GM23338 (cell line): Measurements from ENCODE around the gene KAT8. TPM values are rescaled to one million over a fixed set of nuclear protein-coding genes. Genes with fewer than 3 reads are reported as not detected.

Source experiments
- ATAC-seq: fragments of 200-7000 bp; cut with Tn5 transposase; 3 replicates; pipeline ENCODE4 v1.9.1; 2020
- DNase-seq: peaks from one replicate; pipeline ENCODE4 v3.0.0-alpha.2; 2015; ENCODE audit warnings: low spot score
- H2AFZ ChIP-seq: fragments of 200-600 bp; sonication (generic); 2 replicates; pipeline ENCODE4 v1.8.0; 2016; ENCODE audit warnings: antibody characterized with exemption, mild to moderate bottlenecking, moderate library complexity
- H3F3A ChIP-seq: fragments of 200-600 bp; sonication (generic); replicated peaks from 2 replicates; pipeline ENCODE4 v1.8.0; 2017; ENCODE audit warnings: antibody characterized with exemption, mixed run types, low read depth
- H3K27ac ChIP-seq: fragments of 200-600 bp; sonication (generic); 2 replicates; pipeline ENCODE4 v1.6.1; 2016; ENCODE audit warnings: low read depth
- H3K27me3 ChIP-seq: fragments of 200-600 bp; sonication (generic); 2 replicates; pipeline ENCODE4 v1.8.0; 2016; ENCODE audit warnings: mild to moderate bottlenecking, mixed run types, moderate library complexity; ENCODE audit not compliant: insufficient read depth
- H3K36me3 ChIP-seq: fragments of 200-600 bp; sonication (generic); 2 replicates; pipeline ENCODE4 v1.8.0; 2016; ENCODE audit warnings: mild to moderate bottlenecking; ENCODE audit not compliant: insufficient read depth
- H3K4me1 ChIP-seq: fragments of 200-600 bp; sonication (generic); 2 replicates; pipeline ENCODE4 v1.8.0; 2016; ENCODE audit warnings: mild to moderate bottlenecking, moderate library complexity; ENCODE audit not compliant: insufficient read depth
- H3K4me2 ChIP-seq: fragments of 200-600 bp; sonication (generic); 2 replicates; pipeline ENCODE4 v1.7.1; 2017; ENCODE audit warnings: mixed run types
- H3K4me3 ChIP-seq: fragments of 200-600 bp; sonication (generic); 2 replicates; pipeline ENCODE4 v1.6.1; 2016; ENCODE audit warnings: mixed run types
- H3K79me2 ChIP-seq: fragments of 200-600 bp; sonication (generic); replicated peaks from 2 replicates; pipeline ENCODE4 v1.8.0; 2017; ENCODE audit warnings: mild to moderate bottlenecking; ENCODE audit not compliant: insufficient read depth
- H3K9me2 ChIP-seq: fragments of 200-600 bp; sonication (generic); 2 replicates; pipeline ENCODE4 v1.8.0; 2017; ENCODE audit not compliant: insufficient read depth
- H4K20me1 ChIP-seq: fragments of 200-600 bp; sonication (generic); replicated peaks from 2 replicates; pipeline ENCODE4 v1.8.0; 2017; ENCODE audit warnings: mild to moderate bottlenecking; ENCODE audit not compliant: insufficient read depth
- H3K27ac Mint-ChIP-seq: 2 replicates; pipeline ENCODE4 v1.8.0; 2020; ENCODE audit warnings: inconsistent platforms, mild to moderate bottlenecking, moderate library complexity, mixed read lengths
- H3K27me3 Mint-ChIP-seq: 3 replicates; pipeline ENCODE4 v1.8.0; 2022; ENCODE audit warnings: low read depth, mild to moderate bottlenecking, moderate library complexity, mixed read lengths, inconsistent platforms; ENCODE audit not compliant: insufficient read depth, poor library complexity
- H3K36me3 Mint-ChIP-seq: 3 replicates; pipeline ENCODE4 v1.8.0; 2021; ENCODE audit warnings: low read depth, mild to moderate bottlenecking, inconsistent platforms, moderate library complexity, mixed read lengths
- H3K4me1 Mint-ChIP-seq: 3 replicates; pipeline ENCODE4 v1.8.0; 2020; ENCODE audit warnings: mild to moderate bottlenecking, inconsistent platforms, mixed read lengths
- H3K4me3 Mint-ChIP-seq: 3 replicates; pipeline ENCODE4 v1.8.0; 2021; ENCODE audit warnings: moderate library complexity, mild to moderate bottlenecking, inconsistent platforms, mixed read lengths
- H3K9me3 Mint-ChIP-seq: 3 replicates; pipeline ENCODE4 v1.8.0; 2020; ENCODE audit warnings: moderate library complexity, mild to moderate bottlenecking, inconsistent platforms, mixed read lengths
- CREB1 ChIP-seq: fragments of 250-450 bp; sonication (Bioruptor Pico); IDR thresholded peaks from 2 replicates; pipeline ENCODE4 v1.5.0; 2020; ENCODE audit warnings: low read depth, mild to moderate bottlenecking, moderate library complexity
- EZH2 ChIP-seq: fragments of 200-600 bp; sonication (generic); IDR thresholded peaks from one replicate; pipeline ENCODE4 v1.8.0; 2017; ENCODE audit warnings: antibody characterized with exemption, mild to moderate bottlenecking, low read depth; ENCODE audit not compliant: unreplicated experiment
- EZH2phosphoT487 ChIP-seq: fragments of 200-600 bp; sonication (generic); IDR thresholded peaks from one replicate; pipeline ENCODE4 v1.8.1; 2018; ENCODE audit warnings: antibody characterized with exemption; ENCODE audit not compliant: unreplicated experiment
- JUNB ChIP-seq: IDR thresholded peaks from one replicate; pipeline ENCODE4 v1.6.1; 2016; ENCODE audit warnings: antibody characterized with exemption; ENCODE audit not compliant: unreplicated experiment
- NANOG ChIP-seq: IDR thresholded peaks from 2 replicates; pipeline ENCODE4 v1.6.1; 2016; ENCODE audit warnings: antibody characterized with exemption, borderline replicate concordance
- POLR2AphosphoS5 ChIP-seq: IDR thresholded peaks from 2 replicates; pipeline ENCODE4 v1.6.1; 2016; ENCODE audit warnings: antibody characterized with exemption, low read depth
- STAT1 ChIP-seq: IDR thresholded peaks from one replicate; pipeline ENCODE4 v1.6.1; 2016; ENCODE audit warnings: antibody characterized with exemption; ENCODE audit not compliant: unreplicated experiment
- ZNF114 ChIP-seq: fragments of 250-450 bp; sonication (Bioruptor Pico); IDR thresholded peaks from 2 replicates; pipeline ENCODE4 v1.5.0; 2020; ENCODE audit warnings: mild to moderate bottlenecking, moderate library complexity
- ZNF331 ChIP-seq: fragments of 250-450 bp; sonication (Bioruptor Pico); IDR thresholded peaks from 2 replicates; pipeline ENCODE4 v1.5.0; 2020; ENCODE audit warnings: low read depth, mild to moderate bottlenecking, moderate library complexity
- ZNF462 ChIP-seq: fragments of 250-450 bp; sonication (Bioruptor Pico); IDR thresholded peaks from 2 replicates; pipeline ENCODE4 v1.5.0; 2020; ENCODE audit warnings: mild to moderate bottlenecking, moderate library complexity
- polyA plus RNA-seq: library from polyadenylated mRNA; unstranded; fragments of >200 nt; fragmentation: Nextera tagmentation; extraction: Ambion mirVana; gene quantifications from 2 replicates; pipeline ENCODE4 v1.2.1, GENCODE V29; 2016
- total RNA-seq: library from RNA; depleted of rRNA; stranded (reverse); fragments of >200 nt; shearing (Covaris generic); gene quantifications from 2 replicates; pipeline ENCODE4 v1.2.3, GENCODE V29; 2014
- TF ChIP-seq, protein P1 (sequence below): IDR thresholded peaks from one replicate; pipeline ENCODE4 v1.6.1; 2018; ENCODE audit warnings: antibody characterized with exemption; ENCODE audit not compliant: unreplicated experiment
- TF ChIP-seq, protein P2 (sequence below), 2 experiments: fragments of 200-600 bp in 1 of 2; sonication (generic) in 1 of 2; conservative IDR thresholded peaks; 2 replicates each; pipeline versions ENCODE4 v1.5.1 to v1.6.1; 2016 to 2017; ENCODE audit warnings: antibody characterized with exemption in 2 of 2, low read depth in 2 of 2, mild to moderate bottlenecking in 2 of 2, moderate library complexity in 1 of 2
- TF ChIP-seq, protein P3 (sequence below): IDR thresholded peaks from 2 replicates; pipeline ENCODE4 v1.6.1; 2016; ENCODE audit warnings: antibody characterized with exemption

The KAT8 gene
- total and polyA plus RNA-seq, 2 experiments from 2014 or later: 47.6 to 85.4 TPM

GRCh38 chr16:31120129-31120528 lies 2.7 kb downstream of the KAT8 start:
- H3K27me3 ChIP-seq: no peaks in the 10 kb centered on the region
- Mint-ChIP-seq H3K9me3 (peaks cover 2% of the 10 kb centered on the region; the same call in 1 of the 3 replicates), H3K4me1 (peaks cover 8% of the 10 kb centered on the region), H3K27ac (no peak overlapping the region), H3K4me3 (no peak overlapping the region), H3K27me3 (peaks cover 14% of the 10 kb centered on the region), H3K36me3 (peaks cover 60% of the 10 kb centered on the region)
- peaks cover 32% of the 10 kb centered on the region for H3K36me3 ChIP-seq
- H3K27ac ChIP-seq: no peak overlapping the region
- TF ChIP-seq, protein P1, sequence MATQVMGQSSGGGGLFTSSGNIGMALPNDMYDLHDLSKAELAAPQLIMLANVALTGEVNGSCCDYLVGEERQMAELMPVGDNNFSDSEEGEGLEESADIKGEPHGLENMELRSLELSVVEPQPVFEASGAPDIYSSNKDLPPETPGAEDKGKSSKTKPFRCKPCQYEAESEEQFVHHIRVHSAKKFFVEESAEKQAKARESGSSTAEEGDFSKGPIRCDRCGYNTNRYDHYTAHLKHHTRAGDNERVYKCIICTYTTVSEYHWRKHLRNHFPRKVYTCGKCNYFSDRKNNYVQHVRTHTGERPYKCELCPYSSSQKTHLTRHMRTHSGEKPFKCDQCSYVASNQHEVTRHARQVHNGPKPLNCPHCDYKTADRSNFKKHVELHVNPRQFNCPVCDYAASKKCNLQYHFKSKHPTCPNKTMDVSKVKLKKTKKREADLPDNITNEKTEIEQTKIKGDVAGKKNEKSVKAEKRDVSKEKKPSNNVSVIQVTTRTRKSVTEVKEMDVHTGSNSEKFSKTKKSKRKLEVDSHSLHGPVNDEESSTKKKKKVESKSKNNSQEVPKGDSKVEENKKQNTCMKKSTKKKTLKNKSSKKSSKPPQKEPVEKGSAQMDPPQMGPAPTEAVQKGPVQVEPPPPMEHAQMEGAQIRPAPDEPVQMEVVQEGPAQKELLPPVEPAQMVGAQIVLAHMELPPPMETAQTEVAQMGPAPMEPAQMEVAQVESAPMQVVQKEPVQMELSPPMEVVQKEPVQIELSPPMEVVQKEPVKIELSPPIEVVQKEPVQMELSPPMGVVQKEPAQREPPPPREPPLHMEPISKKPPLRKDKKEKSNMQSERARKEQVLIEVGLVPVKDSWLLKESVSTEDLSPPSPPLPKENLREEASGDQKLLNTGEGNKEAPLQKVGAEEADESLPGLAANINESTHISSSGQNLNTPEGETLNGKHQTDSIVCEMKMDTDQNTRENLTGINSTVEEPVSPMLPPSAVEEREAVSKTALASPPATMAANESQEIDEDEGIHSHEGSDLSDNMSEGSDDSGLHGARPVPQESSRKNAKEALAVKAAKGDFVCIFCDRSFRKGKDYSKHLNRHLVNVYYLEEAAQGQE: no peak
- TF ChIP-seq EZH2 (no peak), CREB1 (CRISPR knock-in tag) (no peak), ZNF331 (CRISPR knock-in tag) (no peak), ZNF462 (CRISPR knock-in tag) (no peak), ZNF114 (CRISPR knock-in tag) (no peak), POLR2AphosphoS5 (no peak), NANOG (no peak), EZH2phosphoT487 (no peak), STAT1 (no peak), JUNB (no peak)
- TF ChIP-seq, protein P2, sequence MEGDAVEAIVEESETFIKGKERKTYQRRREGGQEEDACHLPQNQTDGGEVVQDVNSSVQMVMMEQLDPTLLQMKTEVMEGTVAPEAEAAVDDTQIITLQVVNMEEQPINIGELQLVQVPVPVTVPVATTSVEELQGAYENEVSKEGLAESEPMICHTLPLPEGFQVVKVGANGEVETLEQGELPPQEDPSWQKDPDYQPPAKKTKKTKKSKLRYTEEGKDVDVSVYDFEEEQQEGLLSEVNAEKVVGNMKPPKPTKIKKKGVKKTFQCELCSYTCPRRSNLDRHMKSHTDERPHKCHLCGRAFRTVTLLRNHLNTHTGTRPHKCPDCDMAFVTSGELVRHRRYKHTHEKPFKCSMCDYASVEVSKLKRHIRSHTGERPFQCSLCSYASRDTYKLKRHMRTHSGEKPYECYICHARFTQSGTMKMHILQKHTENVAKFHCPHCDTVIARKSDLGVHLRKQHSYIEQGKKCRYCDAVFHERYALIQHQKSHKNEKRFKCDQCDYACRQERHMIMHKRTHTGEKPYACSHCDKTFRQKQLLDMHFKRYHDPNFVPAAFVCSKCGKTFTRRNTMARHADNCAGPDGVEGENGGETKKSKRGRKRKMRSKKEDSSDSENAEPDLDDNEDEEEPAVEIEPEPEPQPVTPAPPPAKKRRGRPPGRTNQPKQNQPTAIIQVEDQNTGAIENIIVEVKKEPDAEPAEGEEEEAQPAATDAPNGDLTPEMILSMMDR (conservative IDR thresholded peaks at IDR 0.05; ENCODE audit: low read depth in 2 of 2): no peak
- TF ChIP-seq, protein P3, sequence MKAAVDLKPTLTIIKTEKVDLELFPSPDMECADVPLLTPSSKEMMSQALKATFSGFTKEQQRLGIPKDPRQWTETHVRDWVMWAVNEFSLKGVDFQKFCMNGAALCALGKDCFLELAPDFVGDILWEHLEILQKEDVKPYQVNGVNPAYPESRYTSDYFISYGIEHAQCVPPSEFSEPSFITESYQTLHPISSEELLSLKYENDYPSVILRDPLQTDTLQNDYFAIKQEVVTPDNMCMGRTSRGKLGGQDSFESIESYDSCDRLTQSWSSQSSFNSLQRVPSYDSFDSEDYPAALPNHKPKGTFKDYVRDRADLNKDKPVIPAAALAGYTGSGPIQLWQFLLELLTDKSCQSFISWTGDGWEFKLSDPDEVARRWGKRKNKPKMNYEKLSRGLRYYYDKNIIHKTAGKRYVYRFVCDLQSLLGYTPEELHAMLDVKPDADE: no peak
- peaks cover 7% of the 10 kb centered on the region for H3K4me1 ChIP-seq
- H3F3A ChIP-seq: peaks cover 11% of the 10 kb centered on the region; the same call in 1 of the 2 replicates
- H3K9me2 ChIP-seq: no peaks in the 10 kb centered on the region
- peaks cover 10% of the 10 kb centered on the region for H4K20me1 ChIP-seq
- no peak overlapping the region for H2AFZ ChIP-seq
- H3K79me2 ChIP-seq: peaks cover 21% of the 10 kb centered on the region
- ATAC-seq (no peak), DNase-seq (no peak)
- no peak overlapping the region for H3K4me2 ChIP-seq
- no peak overlapping the region for H3K4me3 ChIP-seq
